ENCODE data around the gene KIF21A.
A peak's percentile ranks its signal among the peaks of the same experiment; 100 is the strongest.

DNA sequence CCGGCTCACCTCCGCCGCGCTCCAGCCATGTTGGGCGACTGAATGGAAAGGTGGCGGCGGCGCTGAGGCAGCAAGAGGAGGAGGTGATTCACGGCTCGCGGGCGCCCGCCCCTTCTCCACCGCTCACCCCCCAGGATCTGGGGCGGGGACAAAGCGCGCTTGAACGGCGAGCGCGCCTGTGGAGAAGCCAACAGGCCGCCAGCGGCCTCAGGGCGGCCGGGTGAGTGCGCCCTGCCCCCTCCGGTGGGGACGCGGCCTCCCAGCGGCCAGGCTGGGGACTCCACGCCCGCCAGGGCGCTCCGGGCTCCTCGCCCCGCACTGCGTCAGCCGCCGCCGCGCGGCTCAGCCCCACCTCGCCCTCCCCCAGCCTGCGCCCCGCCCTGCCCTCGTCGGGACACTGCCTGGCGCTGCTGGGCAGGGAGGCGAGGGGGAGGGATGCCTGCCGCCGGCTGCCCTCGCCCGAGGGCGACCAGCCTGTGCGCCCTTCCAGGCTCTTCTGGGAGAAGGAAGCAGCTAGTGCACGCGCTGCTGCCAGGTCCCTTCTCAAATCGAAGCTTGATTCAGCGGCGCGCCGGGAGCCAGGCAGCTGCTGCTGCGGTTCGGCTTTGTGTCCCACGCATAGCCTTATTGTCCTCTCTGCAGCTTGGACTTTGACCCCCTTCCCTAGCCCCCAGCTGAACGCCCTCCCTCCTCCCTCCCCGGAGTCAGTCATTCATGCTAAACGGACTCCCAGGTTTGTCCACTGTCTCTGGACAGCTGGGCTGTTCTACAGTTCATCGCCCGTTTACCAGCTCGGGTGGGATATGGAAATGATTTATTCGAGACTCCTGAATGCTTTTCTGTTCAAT is at the start of gene KIF21A:
- TF ChIP-seq, protein P1, sequence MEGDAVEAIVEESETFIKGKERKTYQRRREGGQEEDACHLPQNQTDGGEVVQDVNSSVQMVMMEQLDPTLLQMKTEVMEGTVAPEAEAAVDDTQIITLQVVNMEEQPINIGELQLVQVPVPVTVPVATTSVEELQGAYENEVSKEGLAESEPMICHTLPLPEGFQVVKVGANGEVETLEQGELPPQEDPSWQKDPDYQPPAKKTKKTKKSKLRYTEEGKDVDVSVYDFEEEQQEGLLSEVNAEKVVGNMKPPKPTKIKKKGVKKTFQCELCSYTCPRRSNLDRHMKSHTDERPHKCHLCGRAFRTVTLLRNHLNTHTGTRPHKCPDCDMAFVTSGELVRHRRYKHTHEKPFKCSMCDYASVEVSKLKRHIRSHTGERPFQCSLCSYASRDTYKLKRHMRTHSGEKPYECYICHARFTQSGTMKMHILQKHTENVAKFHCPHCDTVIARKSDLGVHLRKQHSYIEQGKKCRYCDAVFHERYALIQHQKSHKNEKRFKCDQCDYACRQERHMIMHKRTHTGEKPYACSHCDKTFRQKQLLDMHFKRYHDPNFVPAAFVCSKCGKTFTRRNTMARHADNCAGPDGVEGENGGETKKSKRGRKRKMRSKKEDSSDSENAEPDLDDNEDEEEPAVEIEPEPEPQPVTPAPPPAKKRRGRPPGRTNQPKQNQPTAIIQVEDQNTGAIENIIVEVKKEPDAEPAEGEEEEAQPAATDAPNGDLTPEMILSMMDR (IDR thresholded peaks at IDR 0.05): peak; percentile 29 to 80 (median 61)
- peak in 1 of 2 donors; percentile 45 for TF ChIP-seq POLR2A (IDR thresholded peaks at IDR 0.05)
